Gastroesophageal sphincter (tissue), 4 donors: ENCODE measurements around the gene MIEN1. TPM values are rescaled to one million over a fixed set of nuclear protein-coding genes. Genes with fewer than 3 reads are reported as not detected.
"Not testable (repeated sequence)": the region's sequence is repeated elsewhere in the genome, so short reads cannot be mapped to it uniquely, and the experiment has no call there.

ENCODE experiments used
- ATAC-seq: fragments of 150-250 bp; one replicate; pipeline ENCODE4 v1.9.1; 2016; ENCODE audit warnings: mild to moderate bottlenecking, moderate library complexity
- H3K27ac ChIP-seq, 4 donors: fragments of 200-600 bp; sonication (generic) in 3 of 4; 1 replicate in 3 of 4; 2 replicates in 1 of 4; pipeline ENCODE4 v1.5.1; 2016 to 2019
- H3K27me3 ChIP-seq: fragments of 200-600 bp; sonication (generic); one replicate; pipeline ENCODE4 v1.5.1; 2019
- H3K36me3 ChIP-seq, 2 donors: fragments of 200-600 bp; sonication (generic); one replicate each; pipeline ENCODE4 v1.5.1; 2019; ENCODE audit warnings: control low read depth in 1 of 2
- H3K4me1 ChIP-seq, 3 donors: fragments of 200-600 bp; sonication (generic); 1 replicate in 2 of 3; 2 replicates in 1 of 3; pipeline ENCODE4 v1.5.1; 2016 to 2019; ENCODE audit warnings: control low read depth in 2 of 3
- H3K4me3 ChIP-seq, 2 donors: fragments of 200-600 bp; sonication (generic); one replicate each; pipeline ENCODE4 v1.5.1; 2019; ENCODE audit warnings: mild to moderate bottlenecking in 1 of 2, moderate library complexity in 1 of 2
- H3K9me3 ChIP-seq, 3 donors: fragments of 200-600 bp; sonication (generic); one replicate each; pipeline ENCODE4 v1.5.1; 2017 to 2019; ENCODE audit warnings: control low read depth in 2 of 3
- EP300 ChIP-seq: sonication (generic); formaldehyde crosslinking; IDR thresholded peaks from one replicate; pipeline ENCODE4 v1.6.1; 2017; ENCODE audit warnings: antibody characterized with exemption, mild to moderate bottlenecking
- POLR2A ChIP-seq, 2 donors: fragments of 450-650 bp; IDR thresholded peaks; one replicate each; pipeline ENCODE4 v1.6.1; 2017; ENCODE audit warnings: antibody characterized with exemption in 2 of 2, mild to moderate bottlenecking in 2 of 2, moderate library complexity in 1 of 2
- POLR2AphosphoS5 ChIP-seq: sonication (generic); formaldehyde crosslinking; IDR thresholded peaks from one replicate; pipeline ENCODE4 v1.6.1; 2017; ENCODE audit warnings: antibody characterized with exemption
- WGBS, 2 donors: methylation state at CpG; one replicate each; pipeline ENCODE4 v1.1.5; 2018; ENCODE audit warnings: low coverage in 1 of 2; 5-methylcytosine and 5-hydroxymethylcytosine counted together
- total RNA-seq, 4 donors: library from RNA; depleted of rRNA; stranded (reverse); fragments of >200 nt; gene quantifications; one replicate each; pipeline ENCODE4 v1.1.0, GENCODE V29; 2016
- TF ChIP-seq, protein P1 (sequence below), 4 experiments: fragments of 200-600 bp in 2 of 4; fragments of 450-650 bp in 2 of 4; sonication (generic) in 1 of 4; IDR thresholded peaks; one replicate each; pipeline ENCODE4 v1.5.1; 2017 to 2019; ENCODE audit warnings: antibody characterized with exemption in 4 of 4, mild to moderate bottlenecking in 2 of 4, moderate library complexity in 2 of 4

MIEN1 gene
- total RNA-seq, 4 donors from 2014 or later, result 39.4 to 72.4 (median 45.2) TPM

DNA sequence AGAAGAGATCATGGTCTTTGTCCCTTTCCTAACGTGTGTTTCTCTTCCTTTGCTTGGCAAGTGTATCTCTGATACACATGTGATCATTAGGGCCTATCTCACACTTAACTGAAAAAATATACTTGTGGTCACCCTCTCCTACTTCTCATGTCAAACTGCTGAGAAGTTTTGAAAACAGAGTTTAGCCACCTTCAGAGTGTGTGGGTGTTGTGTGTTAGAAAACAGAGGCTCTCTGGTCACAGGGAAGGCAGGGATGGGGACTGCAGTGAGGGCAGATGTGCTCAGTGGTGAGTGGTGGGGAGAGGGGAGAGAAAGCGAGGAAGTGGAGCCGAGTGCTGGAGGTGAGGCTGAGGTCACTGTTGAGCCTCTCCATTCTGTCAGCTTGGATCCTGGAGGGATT, 36.8 kb upstream of the MIEN1 start:
- Histone ChIP-seq H3K27me3 (peaks cover 44% of the 10 kb centered on the region), H3K27ac (no peak overlapping the region), H3K4me3 (no peak overlapping the region), H3K9me3 (no peaks in the 10 kb centered on the region), H3K4me1 (no peaks in the 10 kb centered on the region), H3K36me3 (no peaks in the 10 kb centered on the region)
- ATAC-seq, result no peak
- WGBS, 2 donors, result 51 to 54% methylated on average over 3 of the region's 3 CpGs
- TF ChIP-seq, protein P1, sequence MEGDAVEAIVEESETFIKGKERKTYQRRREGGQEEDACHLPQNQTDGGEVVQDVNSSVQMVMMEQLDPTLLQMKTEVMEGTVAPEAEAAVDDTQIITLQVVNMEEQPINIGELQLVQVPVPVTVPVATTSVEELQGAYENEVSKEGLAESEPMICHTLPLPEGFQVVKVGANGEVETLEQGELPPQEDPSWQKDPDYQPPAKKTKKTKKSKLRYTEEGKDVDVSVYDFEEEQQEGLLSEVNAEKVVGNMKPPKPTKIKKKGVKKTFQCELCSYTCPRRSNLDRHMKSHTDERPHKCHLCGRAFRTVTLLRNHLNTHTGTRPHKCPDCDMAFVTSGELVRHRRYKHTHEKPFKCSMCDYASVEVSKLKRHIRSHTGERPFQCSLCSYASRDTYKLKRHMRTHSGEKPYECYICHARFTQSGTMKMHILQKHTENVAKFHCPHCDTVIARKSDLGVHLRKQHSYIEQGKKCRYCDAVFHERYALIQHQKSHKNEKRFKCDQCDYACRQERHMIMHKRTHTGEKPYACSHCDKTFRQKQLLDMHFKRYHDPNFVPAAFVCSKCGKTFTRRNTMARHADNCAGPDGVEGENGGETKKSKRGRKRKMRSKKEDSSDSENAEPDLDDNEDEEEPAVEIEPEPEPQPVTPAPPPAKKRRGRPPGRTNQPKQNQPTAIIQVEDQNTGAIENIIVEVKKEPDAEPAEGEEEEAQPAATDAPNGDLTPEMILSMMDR (IDR thresholded peaks at IDR 0.05), result no peak
- TF ChIP-seq EP300, result no peak
- no peak for TF ChIP-seq POLR2AphosphoS5
- no peak for TF ChIP-seq POLR2A (IDR thresholded peaks at IDR 0.05)

GRCh38 chr17:39765766-39766165, 35.4 kb upstream of the MIEN1 start:
- ATAC-seq, result no peak
- whole genome bisulfite sequencing, 2 donors, result 80 to 91% methylated on average over 11 to 14 of the region's 18 CpGs
- TF ChIP-seq POLR2A (IDR thresholded peaks at IDR 0.05) (no peak), POLR2AphosphoS5 (no peak), EP300 (no peak)
- TF ChIP-seq, protein P1 (IDR thresholded peaks at IDR 0.05), result no peak
- Histone ChIP-seq H3K36me3 (no peaks in the 10 kb centered on the region), H3K4me1 (no peaks in the 10 kb centered on the region), H3K27me3 (peaks cover 51% of the 10 kb centered on the region), H3K27ac (no peak overlapping the region), H3K9me3 (no peaks in the 10 kb centered on the region), H3K4me3 (no peak overlapping the region)

DNA sequence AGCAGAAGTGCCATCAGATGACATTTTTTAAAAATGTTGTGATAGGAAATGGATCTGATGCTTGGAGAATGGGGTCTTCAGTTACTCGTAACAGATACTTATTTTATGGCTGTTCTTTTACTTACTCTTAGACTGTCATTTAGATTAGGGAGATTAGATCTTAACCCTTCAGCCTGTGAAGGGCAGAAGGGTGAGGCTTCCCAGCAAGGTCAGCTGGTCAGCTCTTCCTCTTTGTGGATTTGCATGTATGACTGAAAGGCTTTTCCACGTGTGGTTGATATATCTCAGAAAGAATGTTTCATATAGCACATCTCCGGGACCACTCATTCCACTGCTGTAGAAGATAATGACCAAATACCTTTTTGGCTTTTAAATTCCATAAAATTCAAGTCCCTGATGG, 34.8 kb upstream of the MIEN1 start:
- Histone ChIP-seq H3K9me3 (no peaks in the 10 kb centered on the region), H3K27ac (no peak overlapping the region), H3K36me3 (no peaks in the 10 kb centered on the region), H3K4me1 (no peaks in the 10 kb centered on the region), H3K27me3 (peaks cover 57% of the 10 kb centered on the region), H3K4me3 (no peak overlapping the region)
- ATAC-seq, result no peak
- no peak for TF ChIP-seq POLR2AphosphoS5
- WGBS, 2 donors, result 33 to 49% methylated on average over 2 to 3 of the region's 3 CpGs

DNA sequence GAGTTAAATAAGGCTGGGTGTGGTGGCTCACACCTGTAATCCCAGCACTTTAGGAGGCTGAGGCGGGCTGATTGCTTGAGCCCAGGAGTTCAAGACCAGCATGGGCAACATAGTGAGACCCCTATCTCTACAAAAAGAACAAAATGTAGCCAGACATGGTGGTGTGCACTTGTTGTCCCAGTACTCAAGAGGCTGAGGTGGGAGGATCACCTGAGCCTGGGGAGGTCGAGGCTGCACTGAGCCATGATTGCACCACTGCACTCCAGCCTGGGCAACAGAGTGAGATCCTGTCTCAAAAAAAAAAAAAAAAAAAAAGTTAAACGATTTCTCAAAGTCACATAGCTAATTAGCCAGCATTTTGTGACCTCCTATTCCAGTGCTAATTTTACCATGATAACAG, 33.8 kb upstream of the MIEN1 start:
- not testable (repeated sequence) for H3K4me1 ChIP-seq, H3K27ac ChIP-seq, H3K4me3 ChIP-seq, ATAC-seq, H3K36me3 ChIP-seq, H3K9me3 ChIP-seq
- WGBS, 2 donors, result 66 to 80% methylated on average over 2 to 3 of the region's 3 CpGs
- peaks cover 62% of the 10 kb centered on the region for H3K27me3 ChIP-seq

GRCh38 chr17:39763051-39763820, 32.9 kb upstream of the MIEN1 start:
- Histone ChIP-seq H3K27me3 (peaks cover 62% of the 10 kb centered on the region), H3K4me1 (no peaks in the 10 kb centered on the region), H3K27ac (no peak overlapping the region), H3K36me3 (no peaks in the 10 kb centered on the region), H3K4me3 (no peak overlapping the region), H3K9me3 (no peaks in the 10 kb centered on the region)
- WGBS, 2 donors, result 49% methylated on average over 3 to 5 of the region's 5 CpGs
- TF ChIP-seq, protein P1 (IDR thresholded peaks at IDR 0.05), result no peak
- TF ChIP-seq EP300 (no peak), POLR2AphosphoS5 (no peak), POLR2A (IDR thresholded peaks at IDR 0.05) (no peak)
- no peak for ATAC-seq

- Histone ChIP-seq H3K27me3 (peaks cover 62% of the 10 kb centered on the region), H3K36me3 (no peaks in the 10 kb centered on the region), H3K27ac (no peak overlapping the region), H3K9me3 (no peaks in the 10 kb centered on the region), H3K4me3 (no peak overlapping the region), H3K4me1 (no peaks in the 10 kb centered on the region)
- TF ChIP-seq EP300 (no peak), POLR2AphosphoS5 (no peak), POLR2A (IDR thresholded peaks at IDR 0.05) (no peak)
- TF ChIP-seq, protein P1 (IDR thresholded peaks at IDR 0.05), result no peak
- ATAC-seq, result no peak
- WGBS, 2 donors, result 93 to 94% methylated on average over 2 to 3 of the region's 10 CpGs
Measured at GRCh38 chr17:39761861-39762496, 31.6 kb upstream of the MIEN1 start.
